Astrocyte (in vitro differentiated cells and primary cell): ENCODE measurements around the gene CDH23. TPM values are rescaled to one million over a fixed set of nuclear protein-coding genes. Genes with fewer than 3 reads are reported as not detected.

Experiments
- DNase-seq: peaks from one replicate; pipeline ENCODE4 v3.0.0-alpha.2; 2010; ENCODE audit warnings: low read depth
- FAIRE-seq: peaks from 2 replicates; lab custom pipeline; 2011; peaks lifted over from hg19 to GRCh38; lab: Jason Lieb, UNC
- H2AFZ ChIP-seq: 2 replicates; pipeline ENCODE4 v1.6.0; 2012; ENCODE audit warnings: low read depth, low read length, inconsistent platforms
- H3K27ac ChIP-seq: 2 replicates; pipeline ENCODE4 v1.5.1; 2011; ENCODE audit warnings: low read depth, low read length, inconsistent platforms
- H3K27me3 ChIP-seq: 2 replicates; pipeline ENCODE4 v1.6.0; 2011; ENCODE audit warnings: low read length, inconsistent platforms; ENCODE audit not compliant: insufficient read depth
- H3K36me3 ChIP-seq: 2 replicates; pipeline ENCODE4 v1.5.1; 2011; ENCODE audit warnings: low read length, inconsistent platforms; ENCODE audit not compliant: insufficient read depth
- H3K4me1 ChIP-seq: 2 replicates; pipeline ENCODE4 v1.5.1; 2011; ENCODE audit warnings: low read length, inconsistent platforms; ENCODE audit not compliant: insufficient read depth
- H3K4me2 ChIP-seq: 2 replicates; pipeline ENCODE4 v1.6.0; 2012; ENCODE audit warnings: low read length, inconsistent platforms
- H3K4me3 ChIP-seq: 2 replicates; pipeline ENCODE4 v1.5.1; 2011; ENCODE audit warnings: low read depth, mild to moderate bottlenecking, low read length, inconsistent platforms; ENCODE audit not compliant: insufficient read depth
- H3K79me2 ChIP-seq: 2 replicates; pipeline ENCODE4 v1.6.0; 2012; ENCODE audit warnings: mild to moderate bottlenecking, low read length, inconsistent platforms; ENCODE audit not compliant: insufficient read depth
- H3K9ac ChIP-seq: 2 replicates; pipeline ENCODE4 v1.6.0; 2012; ENCODE audit warnings: mild to moderate bottlenecking, low read length, inconsistent platforms
- H3K9me3 ChIP-seq: 2 replicates; pipeline ENCODE4 v1.5.1; 2012; ENCODE audit warnings: low read depth, mild to moderate bottlenecking, low read length, inconsistent platforms; ENCODE audit not compliant: insufficient read depth
- H4K20me1 ChIP-seq: 2 replicates; pipeline ENCODE4 v1.6.0; 2012; ENCODE audit warnings: low read length, inconsistent platforms; ENCODE audit not compliant: insufficient read depth
- H3K27ac Mint-ChIP-seq: one replicate; pipeline ENCODE4 v1.8.0; 2021; ENCODE audit warnings: mild to moderate bottlenecking, mixed read lengths; ENCODE audit not compliant: unreplicated experiment
- H3K27me3 Mint-ChIP-seq: one replicate; pipeline ENCODE4 v1.8.0; 2021; ENCODE audit warnings: low read depth, mixed read lengths; ENCODE audit not compliant: unreplicated experiment
- H3K36me3 Mint-ChIP-seq: one replicate; pipeline ENCODE4 v1.8.0; 2021; ENCODE audit warnings: low read depth, mixed read lengths; ENCODE audit not compliant: unreplicated experiment
- H3K4me1 Mint-ChIP-seq: one replicate; pipeline ENCODE4 v1.8.0; 2021; ENCODE audit warnings: low read depth, mixed read lengths; ENCODE audit not compliant: unreplicated experiment
- H3K4me3 Mint-ChIP-seq: one replicate; pipeline ENCODE4 v1.8.0; 2021; ENCODE audit warnings: mild to moderate bottlenecking, moderate library complexity, mixed read lengths; ENCODE audit not compliant: unreplicated experiment
- H3K9me3 Mint-ChIP-seq: one replicate; pipeline ENCODE4 v1.8.0; 2021; ENCODE audit warnings: mild to moderate bottlenecking, mixed read lengths; ENCODE audit not compliant: unreplicated experiment
- EZH2 ChIP-seq: IDR thresholded peaks from 2 replicates; pipeline ENCODE4 v1.6.1; 2012; ENCODE audit warnings: mild to moderate bottlenecking, low read length, inconsistent platforms; ENCODE audit not compliant: insufficient read depth
- total RNA-seq: library from RNA; stranded (reverse); gene quantifications from 2 replicates; pipeline ENCODE4 v1.2.1, GENCODE V29; 2021
- TF ChIP-seq, protein P1 (sequence below): IDR thresholded peaks from 2 replicates; pipeline ENCODE4 v1.5.1; 2011; ENCODE audit warnings: low read depth, mild to moderate bottlenecking, inconsistent platforms, low read length, moderate library complexity; ENCODE audit not compliant: insufficient read depth

Gene CDH23
- total RNA-seq, 1 donor from 2014 or later: not detected

DNA sequence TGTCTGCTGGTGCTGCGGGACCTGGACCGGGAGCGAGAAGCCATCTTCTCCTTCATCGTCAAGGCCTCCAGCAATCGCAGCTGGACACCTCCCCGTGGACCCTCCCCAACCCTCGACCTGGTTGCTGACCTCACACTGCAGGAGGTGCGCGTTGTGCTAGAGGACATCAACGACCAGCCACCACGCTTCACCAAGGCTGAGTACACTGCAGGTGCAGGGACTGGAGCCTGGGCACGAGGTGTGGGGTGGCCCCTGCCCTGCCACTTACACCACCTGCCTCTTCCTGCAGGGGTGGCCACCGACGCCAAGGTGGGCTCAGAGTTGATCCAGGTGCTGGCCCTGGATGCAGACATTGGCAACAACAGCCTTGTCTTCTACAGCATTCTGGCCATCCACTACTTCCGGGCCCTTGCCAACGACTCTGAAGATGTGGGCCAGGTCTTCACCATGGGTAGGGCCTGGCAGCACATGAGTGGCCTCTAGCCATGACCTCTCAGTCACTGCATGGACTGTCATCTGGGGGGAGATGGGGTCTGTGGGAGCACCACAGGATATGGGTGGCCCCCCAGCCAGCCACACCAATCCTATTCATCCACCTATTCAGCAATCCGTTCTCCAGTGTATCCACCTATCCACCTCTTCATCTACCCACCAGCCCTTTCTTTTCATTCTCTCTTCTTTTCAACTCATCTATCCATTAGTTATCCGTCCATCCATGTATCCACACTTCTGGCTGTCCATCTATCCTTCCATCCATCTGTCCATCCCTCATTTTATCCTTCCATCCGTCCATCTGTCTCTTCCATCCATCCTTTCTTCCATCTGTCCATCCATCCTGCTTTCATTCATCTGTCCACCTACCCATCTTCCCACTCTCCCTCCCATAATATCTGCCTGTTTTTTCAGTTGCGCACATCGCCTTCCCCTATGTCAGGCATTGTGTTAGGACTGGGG, 411.1 kb downstream of the CDH23 start:
- DNase-seq: no peak
- Mint-ChIP-seq H3K4me1 (no peaks in the 10 kb centered on the region), H3K9me3 (no peaks in the 10 kb centered on the region), H3K4me3 (no peak overlapping the region), H3K27me3 (peaks cover 29% of the 10 kb centered on the region), H3K27ac (no peak overlapping the region), H3K36me3 (no peaks in the 10 kb centered on the region)
- Histone ChIP-seq H3K27me3 (peaks cover 15% of the 10 kb centered on the region), H3K36me3 (no peaks in the 10 kb centered on the region), H3K4me1 (no peaks in the 10 kb centered on the region), H3K79me2 (no peaks in the 10 kb centered on the region), H3K9ac (no peak overlapping the region), H4K20me1 (peaks cover 16% of the 10 kb centered on the region), H3K9me3 (no peaks in the 10 kb centered on the region), H2AFZ (no peak overlapping the region), H3K4me3 (no peak overlapping the region), H3K27ac (no peak overlapping the region), H3K4me2 (no peak overlapping the region)
- TF ChIP-seq, protein P1, sequence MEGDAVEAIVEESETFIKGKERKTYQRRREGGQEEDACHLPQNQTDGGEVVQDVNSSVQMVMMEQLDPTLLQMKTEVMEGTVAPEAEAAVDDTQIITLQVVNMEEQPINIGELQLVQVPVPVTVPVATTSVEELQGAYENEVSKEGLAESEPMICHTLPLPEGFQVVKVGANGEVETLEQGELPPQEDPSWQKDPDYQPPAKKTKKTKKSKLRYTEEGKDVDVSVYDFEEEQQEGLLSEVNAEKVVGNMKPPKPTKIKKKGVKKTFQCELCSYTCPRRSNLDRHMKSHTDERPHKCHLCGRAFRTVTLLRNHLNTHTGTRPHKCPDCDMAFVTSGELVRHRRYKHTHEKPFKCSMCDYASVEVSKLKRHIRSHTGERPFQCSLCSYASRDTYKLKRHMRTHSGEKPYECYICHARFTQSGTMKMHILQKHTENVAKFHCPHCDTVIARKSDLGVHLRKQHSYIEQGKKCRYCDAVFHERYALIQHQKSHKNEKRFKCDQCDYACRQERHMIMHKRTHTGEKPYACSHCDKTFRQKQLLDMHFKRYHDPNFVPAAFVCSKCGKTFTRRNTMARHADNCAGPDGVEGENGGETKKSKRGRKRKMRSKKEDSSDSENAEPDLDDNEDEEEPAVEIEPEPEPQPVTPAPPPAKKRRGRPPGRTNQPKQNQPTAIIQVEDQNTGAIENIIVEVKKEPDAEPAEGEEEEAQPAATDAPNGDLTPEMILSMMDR: no peak
- TF ChIP-seq EZH2: no peak
- no peak for FAIRE-seq

DNA sequence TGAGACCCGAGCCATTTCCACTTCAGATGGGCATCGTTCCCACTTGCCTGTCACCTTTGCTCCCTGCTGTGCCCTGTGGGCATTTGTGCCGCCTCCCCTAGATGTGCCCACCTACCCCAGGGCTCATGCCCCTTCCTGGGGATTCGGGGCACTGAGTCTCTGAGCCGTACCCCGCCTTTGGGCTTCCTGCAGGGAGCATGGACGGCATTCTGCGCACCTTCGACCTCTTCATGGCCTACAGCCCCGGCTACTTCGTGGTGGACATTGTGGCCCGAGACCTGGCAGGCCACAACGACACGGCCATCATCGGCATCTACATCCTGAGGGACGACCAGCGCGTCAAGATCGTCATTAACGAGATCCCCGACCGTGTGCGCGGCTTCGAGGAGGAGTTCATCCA, 412.9 kb downstream of the CDH23 start:
- Histone ChIP-seq H3K9ac (no peak overlapping the region), H3K4me1 (no peaks in the 10 kb centered on the region), H2AFZ (no peak overlapping the region), H4K20me1 (peaks cover 31% of the 10 kb centered on the region), H3K9me3 (no peaks in the 10 kb centered on the region), H3K4me2 (no peak overlapping the region), H3K79me2 (no peaks in the 10 kb centered on the region), H3K4me3 (no peak overlapping the region), H3K27ac (no peak overlapping the region), H3K27me3 (peaks cover 9% of the 10 kb centered on the region), H3K36me3 (no peaks in the 10 kb centered on the region)
- Mint-ChIP-seq H3K9me3 (no peaks in the 10 kb centered on the region), H3K4me1 (no peaks in the 10 kb centered on the region), H3K27me3 (peaks cover 23% of the 10 kb centered on the region), H3K36me3 (peaks cover 9% of the 10 kb centered on the region), H3K27ac (no peak overlapping the region), H3K4me3 (no peak overlapping the region)
- TF ChIP-seq EZH2: no peak
- TF ChIP-seq, protein P1: no peak
- DNase-seq (no peak), FAIRE-seq (no peak)
